GM12874 (cell line): ENCODE measurements around the gene JSRP1.

ENCODE experiments used
- TF ChIP-seq, protein P1 (sequence below): IDR thresholded peaks from 2 replicates; pipeline ENCODE4 v1.5.1; 2011; ENCODE audit warnings: low read depth, mild to moderate bottlenecking, control low read depth, low read length, moderate library complexity; ENCODE audit not compliant: insufficient read depth

Gene JSRP1

DNA sequence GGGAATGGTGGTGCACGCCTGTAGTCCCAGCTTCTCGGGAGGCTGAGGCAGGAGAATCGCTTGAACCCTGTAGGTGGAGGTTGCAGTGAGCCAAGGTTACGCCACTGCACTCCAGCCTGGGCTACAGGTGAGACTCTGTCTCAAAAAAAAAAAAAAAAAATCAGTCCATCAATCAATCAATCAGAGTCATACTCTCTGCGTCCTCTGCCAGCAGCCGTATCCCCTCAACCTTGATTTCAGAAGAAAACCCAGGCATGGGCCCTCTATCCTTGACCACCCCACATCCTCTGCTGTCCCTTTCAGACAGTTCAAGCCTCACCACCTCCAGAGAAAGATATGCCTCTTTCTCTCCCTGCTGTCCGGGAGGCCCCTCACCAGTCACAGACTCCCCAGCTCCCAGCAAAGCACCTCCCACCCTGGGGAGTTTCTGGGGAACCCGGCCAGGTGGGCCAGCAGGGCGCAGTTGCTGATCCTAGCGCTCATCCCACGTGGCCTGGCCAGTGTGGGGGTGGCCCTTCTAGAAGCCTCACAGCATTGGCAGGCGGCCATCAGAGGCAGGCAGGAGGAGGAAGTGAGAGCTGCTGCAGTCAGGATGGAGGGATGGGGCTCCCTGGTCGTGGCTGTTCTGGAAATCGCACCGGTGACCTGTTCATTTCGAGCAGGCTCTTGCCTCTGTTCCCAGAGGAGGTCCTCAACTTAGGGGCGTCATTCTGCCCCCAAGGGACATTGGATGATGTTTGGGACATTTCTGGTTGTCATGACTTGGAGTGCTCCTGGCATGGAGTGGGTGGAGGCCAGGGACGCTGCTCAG, 10.2 kb upstream of the JSRP1 start:
- TF ChIP-seq, protein P1, sequence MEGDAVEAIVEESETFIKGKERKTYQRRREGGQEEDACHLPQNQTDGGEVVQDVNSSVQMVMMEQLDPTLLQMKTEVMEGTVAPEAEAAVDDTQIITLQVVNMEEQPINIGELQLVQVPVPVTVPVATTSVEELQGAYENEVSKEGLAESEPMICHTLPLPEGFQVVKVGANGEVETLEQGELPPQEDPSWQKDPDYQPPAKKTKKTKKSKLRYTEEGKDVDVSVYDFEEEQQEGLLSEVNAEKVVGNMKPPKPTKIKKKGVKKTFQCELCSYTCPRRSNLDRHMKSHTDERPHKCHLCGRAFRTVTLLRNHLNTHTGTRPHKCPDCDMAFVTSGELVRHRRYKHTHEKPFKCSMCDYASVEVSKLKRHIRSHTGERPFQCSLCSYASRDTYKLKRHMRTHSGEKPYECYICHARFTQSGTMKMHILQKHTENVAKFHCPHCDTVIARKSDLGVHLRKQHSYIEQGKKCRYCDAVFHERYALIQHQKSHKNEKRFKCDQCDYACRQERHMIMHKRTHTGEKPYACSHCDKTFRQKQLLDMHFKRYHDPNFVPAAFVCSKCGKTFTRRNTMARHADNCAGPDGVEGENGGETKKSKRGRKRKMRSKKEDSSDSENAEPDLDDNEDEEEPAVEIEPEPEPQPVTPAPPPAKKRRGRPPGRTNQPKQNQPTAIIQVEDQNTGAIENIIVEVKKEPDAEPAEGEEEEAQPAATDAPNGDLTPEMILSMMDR, result no peak

DNA sequence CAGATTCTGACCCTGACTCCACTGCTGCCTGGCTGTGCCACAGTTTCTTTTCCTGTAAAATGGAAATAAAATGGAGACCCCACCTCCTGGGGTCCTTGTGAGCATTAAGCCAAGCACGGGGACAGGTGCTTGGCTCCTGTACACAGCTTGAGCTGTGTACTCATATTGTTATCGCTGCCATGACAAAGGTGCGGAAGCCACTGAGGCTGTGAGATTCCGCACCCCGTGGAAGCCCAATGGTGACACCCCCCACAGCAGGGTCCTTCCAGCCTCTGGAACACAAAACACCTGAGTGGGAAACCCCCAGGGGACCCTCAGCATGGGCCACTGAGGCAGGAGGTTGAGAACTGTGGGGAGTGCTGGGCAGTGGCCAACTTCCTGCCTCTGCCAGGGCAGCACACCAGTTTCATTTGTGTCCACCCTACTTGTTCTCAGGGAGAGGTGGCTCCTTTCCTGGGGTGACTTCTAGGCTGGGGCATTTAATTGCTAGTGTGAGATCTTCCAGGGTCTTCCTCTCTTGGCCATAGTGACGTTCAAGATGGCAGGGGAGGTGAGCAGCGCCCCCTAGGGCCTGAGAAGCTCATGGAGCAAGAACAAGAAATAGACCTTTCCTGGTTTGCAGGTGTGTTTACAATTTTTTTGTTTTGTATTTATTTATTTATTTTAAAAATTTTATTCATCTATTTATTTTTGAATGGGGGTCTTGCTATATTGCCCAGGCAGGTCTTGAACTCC, 5.4 kb upstream of the JSRP1 start:
- TF ChIP-seq, protein P1, result peak; percentile 75

DNA sequence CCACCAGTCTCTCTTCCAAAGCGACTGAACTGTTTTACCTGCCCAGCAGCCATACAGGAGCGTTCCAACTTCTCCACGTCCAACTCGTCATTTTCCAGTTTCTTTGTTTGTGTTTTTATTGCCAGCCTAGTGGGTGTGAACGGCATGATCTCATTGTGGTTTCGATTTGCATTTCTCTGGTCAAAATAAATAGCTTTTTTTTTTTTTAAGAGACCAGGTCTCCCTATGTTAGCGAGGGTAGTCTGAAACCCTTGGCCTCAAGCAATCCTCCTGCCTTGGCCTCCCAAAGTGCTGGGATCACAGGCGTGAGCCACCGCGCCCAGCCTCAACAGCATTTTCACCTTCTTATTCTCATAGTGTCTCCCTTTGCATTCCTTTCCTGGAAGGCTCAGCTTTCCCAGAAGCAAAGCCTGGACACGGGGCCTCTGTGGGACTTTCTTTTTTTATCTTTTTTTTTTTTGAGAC, 4.2 kb upstream of the JSRP1 start:
- TF ChIP-seq, protein P1, result no peak

DNA sequence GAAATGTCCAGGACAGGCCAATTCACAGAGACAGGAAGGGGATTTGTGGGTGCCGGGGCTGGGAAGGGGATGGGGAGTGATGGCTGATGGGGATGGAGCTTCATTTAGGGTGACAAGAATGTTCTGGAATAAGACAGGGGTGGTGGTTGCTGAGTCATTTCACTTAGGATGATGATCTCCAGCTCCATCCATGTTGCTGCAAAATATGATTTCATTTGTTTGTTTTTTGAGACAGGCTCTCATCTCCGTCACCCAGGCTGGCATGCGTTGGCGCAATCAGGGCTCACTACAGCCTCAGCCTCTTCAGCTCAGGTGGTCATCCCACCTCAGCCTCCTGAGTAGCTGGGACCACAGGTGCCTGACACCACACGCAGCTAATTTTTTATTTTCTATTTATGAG, 3.1 kb upstream of the JSRP1 start:
- TF ChIP-seq, protein P1, result no peak

DNA sequence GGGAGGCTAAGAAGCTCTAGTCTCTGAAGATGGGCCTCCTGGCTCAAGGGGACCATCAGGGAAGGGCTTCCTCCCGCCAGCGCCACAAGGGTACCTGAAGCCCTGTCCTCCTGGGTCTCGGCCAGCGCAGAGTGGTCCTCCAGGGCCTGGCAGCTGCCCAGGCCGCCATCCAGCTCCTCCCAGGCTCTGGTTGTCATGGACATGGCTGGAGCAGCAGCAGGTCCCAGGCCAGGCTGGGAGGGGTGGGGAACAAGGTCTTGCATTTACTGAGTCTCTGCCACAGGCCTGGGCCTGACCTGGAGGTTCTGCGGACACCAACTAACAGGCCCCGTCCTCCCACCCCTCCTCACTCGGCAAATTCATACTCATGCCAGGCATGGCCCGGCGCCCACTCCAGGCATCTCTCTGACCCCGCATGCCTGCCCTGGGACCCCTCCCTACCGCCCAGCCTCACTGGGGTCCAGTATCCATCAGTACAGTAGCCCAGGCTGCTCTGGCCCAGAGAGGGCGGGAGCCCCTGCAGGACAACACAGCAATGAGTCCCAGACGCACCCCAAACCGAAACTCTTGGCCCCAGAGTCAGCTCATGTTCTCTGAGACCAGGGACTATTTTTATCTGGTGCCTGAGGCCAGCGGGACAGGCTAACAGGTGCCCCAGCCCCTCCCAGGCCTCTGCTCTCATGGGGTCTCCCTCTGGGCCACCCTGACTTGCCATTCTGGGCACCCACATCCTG, 938 bp downstream of the JSRP1 start:
- TF ChIP-seq, protein P1, result no peak

DNA sequence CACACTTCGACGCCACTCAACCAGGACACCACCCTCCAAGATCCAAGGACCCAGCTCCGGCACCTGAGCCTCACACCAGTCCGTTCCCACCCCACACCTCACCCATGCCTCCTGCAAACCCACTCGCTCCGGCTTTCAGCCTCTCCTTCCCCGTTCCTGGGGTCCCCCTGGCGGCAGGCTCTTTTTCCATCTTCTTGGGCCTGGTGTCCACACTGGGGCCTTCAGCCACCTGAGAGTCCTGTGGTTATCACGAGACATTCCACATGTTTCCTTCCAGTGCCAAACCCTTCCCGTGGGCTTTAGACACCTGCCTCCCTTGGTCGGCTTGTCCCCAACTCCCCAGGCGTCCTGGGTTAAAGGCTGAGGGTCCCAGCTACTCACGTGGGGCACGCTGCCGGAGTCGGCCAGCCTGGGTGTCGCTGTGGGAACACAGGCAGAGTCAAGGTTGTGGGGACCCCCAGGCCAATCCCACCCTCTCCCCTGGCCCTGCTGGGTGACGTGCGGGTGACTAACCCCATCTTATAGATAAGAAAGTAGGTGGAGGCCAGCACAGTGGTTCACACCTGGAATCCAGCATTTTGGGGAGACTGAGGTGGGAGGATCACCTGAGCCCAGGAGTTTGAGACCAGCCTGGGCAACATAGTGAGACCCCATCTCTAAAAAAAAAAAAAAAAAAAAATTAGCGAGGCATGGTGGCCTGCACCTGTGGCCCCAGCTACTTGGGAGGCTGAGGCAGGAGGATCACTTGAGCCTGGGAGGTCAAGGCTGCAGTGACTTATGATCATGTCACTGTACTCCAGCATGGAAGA, 1.9 kb downstream of the JSRP1 start:
- TF ChIP-seq, protein P1, result no peak; the same call in 1 of the 2 replicates
